HG02884 (cell line): ENCODE measurements around the gene RAET1L.
"Not testable (repeated sequence)": the region's sequence is repeated elsewhere in the genome, so short reads cannot be mapped to it uniquely, and the experiment has no call there.

Source experiments
- ATAC-seq: cut with Tn5 transposase; IDR thresholded peaks from one replicate; pipeline ENCODE4 v1.9.1; 2021; ENCODE audit warnings: mild to moderate bottlenecking, moderate library complexity; ENCODE audit not compliant: unreplicated experiment

RAET1L gene

GRCh38 chr6:149995235-149995750, 30.0 kb downstream of the RAET1L start:
- no peak for ATAC-seq

- no peak for ATAC-seq
These were observed 33.5 kb downstream of the RAET1L start for GRCh38 chr6:149991838-149992237.

- not testable (repeated sequence) for ATAC-seq
These were observed 33.9 kb downstream of the RAET1L start for GRCh38 chr6:149991472-149991795.

- no peak for ATAC-seq
These were observed 34.5 kb downstream of the RAET1L start for GRCh38 chr6:149990661-149991471.

GRCh38 chr6:149990212-149990660, 35.1 kb downstream of the RAET1L start:
- ATAC-seq, result no peak

GRCh38 chr6:149988550-149989346, 36.6 kb downstream of the RAET1L start:
- no peak for ATAC-seq

- no peak for ATAC-seq
These were observed 37.7 kb downstream of the RAET1L start for GRCh38 chr6:149987602-149988107.

- ATAC-seq, result no peak
These were observed 39.8 kb downstream of the RAET1L start for GRCh38 chr6:149985481-149985937.

- no peak for ATAC-seq
These were observed 40.6 kb downstream of the RAET1L start for GRCh38 chr6:149984773-149985172.

- ATAC-seq, result no peak
These were observed 42.2 kb downstream of the RAET1L start for GRCh38 chr6:149983145-149983544.

- ATAC-seq, result no peak
These were observed 46.0 kb downstream of the RAET1L start for GRCh38 chr6:149979293-149979692.

GRCh38 chr6:149978610-149979009, 46.7 kb downstream of the RAET1L start:
- no peak for ATAC-seq

GRCh38 chr6:149977221-149977620, 48.1 kb downstream of the RAET1L start:
- ATAC-seq, result no peak

- ATAC-seq, result no peak
These were observed 49.9 kb downstream of the RAET1L start for GRCh38 chr6:149975400-149975799.

- ATAC-seq, result no peak
These were observed 50.5 kb downstream of the RAET1L start for GRCh38 chr6:149974825-149975224.

- ATAC-seq, result not testable (repeated sequence)
These were observed 50.9 kb downstream of the RAET1L start for GRCh38 chr6:149974394-149974793.

- no peak for ATAC-seq
These were observed 55.7 kb downstream of the RAET1L start for GRCh38 chr6:149969635-149970034.

GRCh38 chr6:149968909-149969308, 56.4 kb downstream of the RAET1L start:
- not testable (repeated sequence) for ATAC-seq
